HepG2 (cell line): ENCODE measurements around the gene PAXIP1. TPM values are rescaled to one million over a fixed set of nuclear protein-coding genes. Genes with fewer than 3 reads are reported as not detected.

Experiments
- ATAC-seq: fragments of 200-7000 bp; cut with Tn5 transposase; 3 replicates; pipeline ENCODE4 v1.9.1; 2020; ENCODE audit warnings: mild to moderate bottlenecking, moderate library complexity
- BruUV-seq: library from RNA; stranded (reverse); fragments of 400-500 nt; replicated peaks from 2 replicates; lab custom pipeline; 2021; lab: Mats Ljungman, UMichigan
- CTCF ChIA-PET: fragments of 300-600 bp; formaldehyde crosslinking; extraction: SDS; loops from one replicate; lab custom pipeline; 2021; ENCODE audit warnings: low total read pairs, inconsistent platforms, low intra/inter-chr PET ratio; lab: Yijun Ruan, JAX
- POLR2A ChIA-PET: fragments of 350-600 bp; sonication (Branson Sonifier 250); formaldehyde crosslinking; loops from one replicate; lab custom pipeline; 2020; ENCODE audit warnings: antibody characterized with exemption, inconsistent platforms; lab: Yijun Ruan, JAX
- DNase-seq: peaks from one replicate; pipeline ENCODE4 v3.0.0-alpha.2; 2015; ENCODE audit warnings: low spot score
- FAIRE-seq: peaks from 3 replicates; lab custom pipeline; 2011; peaks lifted over from hg19 to GRCh38; lab: Jason Lieb, UNC
- H2AFZ ChIP-seq: one replicate; pipeline ENCODE4 v1.6.1; 2011; ENCODE audit warnings: low read length, inconsistent platforms
- H3K27ac ChIP-seq: fragments of 300-600 bp; 3 replicates; pipeline ENCODE4 v1.8.0; 2011; ENCODE audit warnings: mixed run types, mild to moderate bottlenecking, mixed read lengths, low read length, inconsistent platforms; ENCODE audit not compliant: insufficient read depth; ENCODE audit errors: extremely low read length
- H3K27me3 ChIP-seq, 2 experiments: fragments of 200-600 bp in 1 of 2; 2 replicates in 1 of 2; 3 replicates in 1 of 2; pipeline versions ENCODE4 v1.6.0 to v1.8.0; 2011; ENCODE audit warnings: low read length in 2 of 2, mild to moderate bottlenecking in 2 of 2, moderate library complexity in 2 of 2, inconsistent platforms in 1 of 2; ENCODE audit not compliant: insufficient read depth in 2 of 2, control insufficient read depth in 1 of 2
- H3K36me3 ChIP-seq, 2 experiments: fragments of 200-600 bp in 1 of 2; replicated peaks in 1 of 2; 2 replicates in 1 of 2; 3 replicates in 1 of 2; pipeline versions ENCODE4 v1.5.1 to v1.8.0; 2011; ENCODE audit warnings: low read length in 2 of 2, inconsistent platforms in 1 of 2; ENCODE audit not compliant: insufficient read depth in 2 of 2, control insufficient read depth in 1 of 2
- H3K4me1 ChIP-seq: 2 replicates; pipeline ENCODE4 v1.5.1; 2012; ENCODE audit warnings: low read length, inconsistent platforms; ENCODE audit not compliant: insufficient read depth
- H3K4me2 ChIP-seq: 2 replicates; pipeline ENCODE4 v1.6.0; 2011; ENCODE audit warnings: low read depth, low read length, inconsistent platforms
- H3K4me3 ChIP-seq, 3 experiments: fragments of 200-600 bp in 1 of 3; sonication (generic), shearing (Covaris generic) in 1 of 3; replicated peaks in 1 of 3; 2 replicates each; pipeline ENCODE4 v1.5.1; 2011 to 2016; ENCODE audit warnings: low read length in 3 of 3, inconsistent platforms in 2 of 3, low read depth in 2 of 3, mild to moderate bottlenecking in 2 of 3, control low read depth in 1 of 3, mixed read lengths in 1 of 3; ENCODE audit not compliant: insufficient read depth in 1 of 3
- H3K79me2 ChIP-seq: one replicate; pipeline ENCODE4 v1.6.1; 2011; ENCODE audit warnings: low read length, inconsistent platforms; ENCODE audit not compliant: insufficient read depth
- H3K9ac ChIP-seq: 2 replicates; pipeline ENCODE4 v1.6.0; 2011; ENCODE audit warnings: mild to moderate bottlenecking, low read depth, low read length, inconsistent platforms; ENCODE audit not compliant: insufficient read depth
- H3K9me3 ChIP-seq: 2 replicates; pipeline ENCODE4 v1.5.1; 2012; ENCODE audit warnings: mild to moderate bottlenecking, low read length
- H4K20me1 ChIP-seq: 2 replicates; pipeline ENCODE4 v1.6.0; 2011; ENCODE audit warnings: inconsistent platforms, mild to moderate bottlenecking, low read length, moderate library complexity; ENCODE audit not compliant: insufficient read depth
- CSRNP2 ChIP-seq: sonication (generic); formaldehyde crosslinking; conservative IDR thresholded peaks from 2 replicates; pipeline ENCODE4 v1.8.0; 2022; ENCODE audit warnings: low read depth, missing genetic modification reagents
- ELF3 ChIP-seq: IDR thresholded peaks from 2 replicates; pipeline ENCODE4 v1.6.1; 2016; ENCODE audit warnings: missing genetic modification reagents, missing compliant biosample characterization
- MTF1 ChIP-seq: sonication (generic); formaldehyde crosslinking; IDR thresholded peaks from 2 replicates; pipeline ENCODE4 v1.5.0; 2020; ENCODE audit warnings: missing genetic modification reagents
- NONO ChIP-seq, 2 experiments: fragments of 450-650 bp in 1 of 2; sonication (generic) in 1 of 2; formaldehyde crosslinking in 1 of 2; IDR thresholded peaks in 1 of 2; conservative IDR thresholded peaks in 1 of 2; 2 replicates each; pipeline versions ENCODE4 v1.6.1 to v1.8.0; 2017 to 2022; ENCODE audit warnings: mild to moderate bottlenecking in 1 of 2, missing genetic modification reagents in 1 of 2, moderate library complexity in 1 of 2
- NR2F1 ChIP-seq, 2 experiments: fragments of 450-650 bp in 1 of 2; formaldehyde crosslinking in 1 of 2; IDR thresholded peaks; 2 replicates each; pipeline versions ENCODE4 v1.5.0 to v1.6.1; 2016 to 2020; ENCODE audit warnings: mild to moderate bottlenecking in 1 of 2, missing compliant biosample characterization in 1 of 2, missing genetic modification reagents in 1 of 2, moderate library complexity in 1 of 2
- PHF8 ChIP-seq: sonication (generic); formaldehyde crosslinking; IDR thresholded peaks from 2 replicates; pipeline ENCODE4 v1.5.0; 2020; ENCODE audit warnings: missing genetic modification reagents
- SALL1 ChIP-seq: sonication (generic); formaldehyde crosslinking; IDR thresholded peaks from 2 replicates; pipeline ENCODE4 v1.8.0; 2022; ENCODE audit warnings: mild to moderate bottlenecking, missing genetic modification reagents
- SMAD1 ChIP-seq: sonication (generic); formaldehyde crosslinking; IDR thresholded peaks from 2 replicates; pipeline ENCODE4 v1.4.0; 2020; ENCODE audit warnings: missing genetic modification reagents, low read depth, mild to moderate bottlenecking, borderline replicate concordance
- ZC3H4 ChIP-seq: sonication (generic); formaldehyde crosslinking; IDR thresholded peaks from 2 replicates; pipeline ENCODE4 v1.4.0; 2020; ENCODE audit warnings: missing genetic modification reagents, borderline replicate concordance
- ZFP37 ChIP-seq: sonication (generic); formaldehyde crosslinking; IDR thresholded peaks from 2 replicates; pipeline ENCODE4 v1.4.0; 2020; ENCODE audit warnings: missing genetic modification reagents, borderline replicate concordance
- ZNF331 ChIP-seq: sonication (generic); formaldehyde crosslinking; IDR thresholded peaks from 2 replicates; pipeline ENCODE4 v1.4.0; 2020; ENCODE audit warnings: missing genetic modification reagents
- ZNF446 ChIP-seq: sonication (generic); formaldehyde crosslinking; IDR thresholded peaks from 2 replicates; pipeline ENCODE4 v1.5.0; 2020; ENCODE audit warnings: mild to moderate bottlenecking, missing genetic modification reagents
- ZNF761 ChIP-seq: sonication (generic); formaldehyde crosslinking; conservative IDR thresholded peaks from 2 replicates; pipeline ENCODE4 v1.4.0; 2020; ENCODE audit warnings: mild to moderate bottlenecking, missing genetic modification reagents
- WGBS: methylation state at CpG from one replicate; pipeline ENCODE4 v1.1.6; 2017; ENCODE audit warnings: low lambda C conversion rate; 5-methylcytosine and 5-hydroxymethylcytosine counted together
- in situ Hi-C: cut with HindIII; loops from 2 replicates; pipeline ENCODE4 v1.10.0; 2017; ENCODE audit warnings: low pct_unique_long_range_greater_than_20kb; ENCODE audit not compliant: extremely low pct_ligation_motif_present
- intact Hi-C: fragments of 100-400 bp; cut with micrococcal nuclease; formaldehyde crosslinking; loops from one replicate; pipeline ENCODE4 v1.10.0; 2022; ENCODE audit not compliant: unreplicated experiment
- polyA plus RNA-seq, 8 experiments: library from polyadenylated mRNA; depleted of rRNA in 3 of 8; stranded (reverse) in 7 of 8; unstranded in 1 of 8; fragments of >200 nt; fragmentation: Illumina TruSeq in 4 of 8; extraction: Trizol in 4 of 8; gene quantifications; 2 replicates each; pipeline versions ENCODE4 v1.2.1 to v1.2.3, GENCODE V29; 2011 to 2016; ENCODE audit warnings: low read depth in 4 of 8, missing spikeins in 1 of 8, mixed read lengths in 1 of 8; ENCODE audit not compliant: insufficient read depth in 1 of 8
- total RNA-seq, 5 experiments: library from RNA; depleted of rRNA; stranded (reverse); fragments of >200 nt; fragmentation: Illumina TruSeq; extraction: Trizol; gene quantifications; 2 replicates each; pipeline ENCODE4 v1.2.3, GENCODE V29; 2016; ENCODE audit warnings: low read depth in 1 of 5

PAXIP1 gene
- total and polyA plus RNA-seq, 2 of the 13 experiments (the other 11 are each of a cell fraction or from before 2014, with no cell fraction given): 11.6 to 16.2 TPM

- Histone ChIP-seq H3K27me3 (peaks cover 2 to 23% of the 10 kb centered on the region in 2 experiments; a peak in 4 of 5 replicates), H3K4me3 (no peak overlapping the region), H3K79me2 (no peaks in the 10 kb centered on the region), H4K20me1 (no peaks in the 10 kb centered on the region), H3K27ac (no peak overlapping the region), H3K9me3 (no peaks in the 10 kb centered on the region), H3K36me3 (no peaks in the 10 kb centered on the region), H3K4me1 (no peaks in the 10 kb centered on the region), H3K9ac (no peak overlapping the region), H3K4me2 (no peak overlapping the region), H2AFZ (no peak overlapping the region)
- TF ChIP-seq SMAD1: no peak
- TF ChIP-seq ELF3 (CRISPR knock-in tag): no peak
- TF ChIP-seq ZNF331 (CRISPR knock-in tag): no peak
- no peak for TF ChIP-seq PHF8 (CRISPR knock-in tag)
- no peak for TF ChIP-seq CSRNP2
- TF ChIP-seq SALL1: no peak
- TF ChIP-seq ZNF761 (CRISPR knock-in tag): no peak
- TF ChIP-seq ZFP37 (CRISPR knock-in tag): no peak
- no peak for TF ChIP-seq ZC3H4 (CRISPR knock-in tag)
- TF ChIP-seq ZNF446 (CRISPR knock-in tag): no peak
- no peak for TF ChIP-seq MTF1 (CRISPR knock-in tag)
- no peak for TF ChIP-seq NR2F1 (CRISPR knock-in tag; IDR thresholded peaks at IDR 0.05)
- TF ChIP-seq NONO (IDR thresholded peaks at IDR 0.05): no peak
- no peak for TF ChIP-seq NONO (CRISPR knock-in tag; conservative IDR thresholded peaks at IDR 0.05)
- in situ Hi-C loops (no loop called here), intact Hi-C loops (no loop called here)
- ChIA-PET POLR2A (no interaction called here), CTCF (no interaction called here)
- FAIRE-seq: no peak
- 22% methylated on average over 11 of the region's 11 CpGs for WGBS
- DNase-seq: no peak
- ATAC-seq: no peak
- no TSS peak for BruUV-seq
Measured at GRCh38 chr7:154919344-154920225, 83.3 kb downstream of the PAXIP1 start.
